CD4-positive, alpha-beta T cell treated with Interferon gamma for 1 hour (primary cell): ENCODE measurements around the gene NOTCH3.

ENCODE experiments used
- DNase-seq: peaks from one replicate; pipeline ENCODE4 v3.0.0-alpha.2; 2020

The NOTCH3 gene

GRCh38 chr19:15195371-15196334, 5.1 kb downstream of the NOTCH3 start:
- DNase-seq: no peak

DNA sequence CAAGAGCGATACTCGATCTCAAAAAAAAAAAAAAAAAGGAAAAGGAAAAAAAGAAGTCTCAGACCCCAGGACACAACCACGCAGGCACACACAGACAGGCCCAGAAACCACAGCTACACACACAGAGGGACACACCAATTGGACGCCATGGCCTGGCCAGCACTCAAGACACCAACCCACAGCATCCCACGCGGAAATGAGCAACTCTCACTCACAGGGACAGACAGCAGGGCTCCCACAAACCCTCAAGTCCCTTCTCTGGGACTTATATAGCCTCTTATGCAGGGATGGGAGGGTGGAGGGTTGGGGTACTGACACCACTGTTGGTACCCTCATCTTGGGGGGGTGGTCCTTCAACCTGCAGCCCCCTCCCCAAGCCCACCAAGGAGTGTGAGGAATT, 5.9 kb downstream of the NOTCH3 start:
- DNase-seq: no peak

DNA sequence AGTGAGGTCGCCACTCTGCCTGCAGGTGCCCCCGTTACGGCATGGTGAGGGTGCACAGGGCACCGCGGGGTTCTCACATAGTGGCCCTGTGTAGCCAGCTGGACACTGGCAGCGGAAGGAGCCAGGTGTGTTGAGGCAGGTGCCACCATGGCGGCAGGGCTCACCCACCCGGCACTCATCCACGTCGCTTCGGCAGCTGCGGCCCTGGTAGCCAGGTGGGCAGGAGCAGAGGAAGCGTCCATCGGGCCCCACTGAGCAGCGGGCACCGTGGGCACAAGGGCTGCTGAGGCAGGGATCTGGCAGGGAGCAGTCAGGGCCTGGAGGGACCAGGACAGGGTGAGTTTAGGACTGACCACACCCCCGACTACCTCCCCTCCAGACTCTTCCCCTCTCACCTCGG, 8.8 kb downstream of the NOTCH3 start:
- no peak for DNase-seq

GRCh38 chr19:15191514-15191913, 9.3 kb downstream of the NOTCH3 start:
- no peak for DNase-seq

DNA sequence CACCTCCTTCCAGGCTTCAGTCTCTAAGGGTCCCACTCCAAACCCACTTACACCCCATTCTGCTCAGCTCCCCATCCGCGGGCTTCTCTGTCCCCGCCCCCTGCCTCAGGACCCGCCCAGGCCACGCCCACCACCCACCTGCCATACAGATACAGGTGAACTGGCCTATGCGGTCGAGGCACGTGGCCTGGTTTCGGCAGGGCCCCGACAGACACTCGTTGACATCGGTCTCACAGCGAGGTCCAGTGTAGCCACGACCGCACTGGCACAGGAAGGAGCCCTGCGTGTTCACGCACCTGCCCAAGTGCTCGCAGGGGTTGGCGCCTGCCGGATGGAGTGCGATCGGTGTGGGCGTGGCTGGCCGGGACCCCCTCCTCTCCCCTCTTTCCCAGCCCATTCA, 11.9 kb downstream of the NOTCH3 start:
- DNase-seq: no peak

DNA sequence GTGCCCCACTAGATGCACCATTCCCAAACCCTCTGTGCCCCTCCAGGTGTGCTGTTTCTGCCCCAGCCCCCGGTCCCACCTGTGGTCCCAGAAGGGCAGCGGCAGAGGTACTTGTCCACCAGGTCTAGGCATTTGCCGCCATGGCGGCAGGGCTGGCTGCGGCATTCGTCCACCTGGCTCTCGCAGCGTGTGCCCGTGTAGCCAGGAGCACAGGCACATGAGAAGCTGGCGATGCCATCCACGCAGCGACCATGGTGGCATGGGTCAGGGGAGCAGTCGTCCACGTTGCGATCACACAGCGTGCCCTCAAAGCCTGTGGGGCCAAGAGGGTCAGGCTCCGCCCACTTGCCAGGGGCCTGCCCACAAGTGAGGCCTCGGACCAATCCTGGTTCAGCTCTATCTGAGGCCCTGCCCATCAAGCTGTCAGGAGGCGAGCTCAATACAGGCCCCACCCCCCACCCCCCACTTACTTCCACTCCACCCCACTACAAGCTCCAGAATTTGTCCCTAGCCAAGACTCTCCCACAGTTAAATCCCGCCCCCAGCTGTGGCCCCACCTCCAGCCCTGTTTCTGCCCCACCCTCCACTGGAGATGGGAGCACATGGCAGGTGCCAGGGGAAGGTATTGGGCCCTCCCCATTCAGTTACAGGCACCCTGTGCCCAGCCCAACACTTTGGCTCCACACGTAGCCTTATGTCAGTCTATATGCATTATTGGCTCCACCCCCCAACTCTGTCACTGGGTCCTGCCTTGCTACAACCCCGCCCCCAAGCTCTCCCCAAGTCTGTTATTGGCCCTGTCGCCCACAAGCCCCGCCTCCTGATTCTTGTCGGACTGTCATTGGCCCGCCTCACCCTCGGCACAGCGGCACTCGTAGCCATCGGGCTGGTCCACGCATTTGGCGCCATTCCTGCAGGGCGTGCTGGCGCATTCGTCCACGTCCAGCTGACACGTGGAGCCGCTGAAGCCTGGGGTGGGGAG, 13.5 kb downstream of the NOTCH3 start:
- no peak for DNase-seq

GRCh38 chr19:15185188-15185587, 15.6 kb downstream of the NOTCH3 start:
- no peak for DNase-seq

GRCh38 chr19:15184776-15185175, 16.0 kb downstream of the NOTCH3 start:
- DNase-seq: no peak

DNA sequence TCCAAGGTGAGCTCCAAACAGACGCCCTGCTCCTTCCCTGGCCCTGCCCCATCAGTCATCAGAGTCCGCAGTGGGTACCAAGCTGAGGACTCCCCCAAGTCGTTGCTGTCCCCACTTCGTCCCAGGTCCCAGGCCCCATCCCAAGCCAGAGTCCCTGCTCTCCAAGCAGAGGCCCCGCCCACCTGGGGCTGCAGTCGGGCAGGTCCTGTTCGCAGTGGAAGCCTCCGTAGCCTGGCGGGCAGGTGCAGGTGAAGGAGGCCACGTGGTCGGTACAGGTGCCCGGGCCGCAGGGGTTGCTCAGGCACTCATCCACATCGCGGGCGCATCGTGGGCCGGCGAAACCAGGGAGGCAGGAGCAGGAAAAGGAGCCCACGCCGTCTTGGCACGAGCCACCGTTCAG, 19.4 kb downstream of the NOTCH3 start:
- no peak for DNase-seq

- no peak for DNase-seq
Observed at GRCh38 chr19:15180451-15181390, 20.1 kb downstream of the NOTCH3 start.

DNA sequence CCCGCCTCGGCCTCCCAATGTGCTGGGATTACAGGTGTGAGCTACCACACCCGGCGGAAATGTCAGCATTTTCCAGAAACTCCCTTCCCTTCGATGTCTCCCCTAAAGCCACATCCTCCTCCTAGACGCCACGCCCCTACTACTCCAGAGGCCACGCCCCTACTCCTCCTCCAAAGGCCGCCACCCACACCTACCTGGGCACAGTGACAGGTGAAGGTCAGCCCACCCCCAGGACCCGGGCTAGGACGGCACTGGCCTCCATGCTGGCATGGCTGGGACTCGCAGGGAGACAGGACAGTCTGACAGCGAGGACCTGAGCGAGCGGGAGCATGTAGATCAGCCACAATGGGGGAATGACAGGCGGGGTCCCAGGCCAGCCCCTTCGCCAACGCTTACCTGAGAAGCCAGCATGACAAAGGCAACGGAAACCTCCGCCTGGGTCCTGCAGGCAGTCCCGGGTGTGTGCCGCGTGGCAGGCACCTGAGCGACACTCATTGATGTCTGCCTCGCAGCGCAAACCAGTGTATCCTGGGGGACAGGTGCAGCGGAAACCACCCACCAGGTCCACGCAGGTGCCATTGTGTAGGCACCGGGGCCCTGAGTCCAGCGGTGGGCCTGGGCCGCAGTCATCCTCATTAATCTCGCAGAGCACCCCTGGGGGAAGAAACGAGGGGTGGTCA, 22.0 kb downstream of the NOTCH3 start:
- DNase-seq: no peak

GRCh38 chr19:15177269-15178116, 23.3 kb downstream of the NOTCH3 start:
- DNase-seq: peak; percentile 83

DNA sequence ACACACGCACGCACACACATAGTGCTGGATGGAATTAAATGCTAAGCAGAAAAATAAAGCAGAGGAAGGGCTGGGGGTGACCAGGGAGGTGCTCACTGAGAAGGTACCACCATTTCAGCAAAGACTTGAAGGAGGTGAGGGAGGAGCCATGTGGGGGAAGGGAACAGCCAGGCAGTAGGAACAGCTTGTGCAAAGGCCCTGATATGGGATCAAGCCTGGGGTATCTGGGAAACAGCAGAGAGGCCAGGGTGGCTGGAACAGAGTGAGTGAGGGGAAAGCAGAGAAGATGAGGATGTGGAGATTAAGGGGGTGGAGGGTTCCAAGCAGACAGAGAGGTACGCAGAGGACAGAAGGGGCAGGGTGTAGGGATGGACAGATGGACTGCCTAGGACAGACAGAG, 25.2 kb downstream of the NOTCH3 start:
- DNase-seq: no peak

GRCh38 chr19:15173746-15174404, 26.9 kb downstream of the NOTCH3 start:
- no peak for DNase-seq

- DNase-seq: no peak
Observed at GRCh38 chr19:15170345-15170744, 30.4 kb downstream of the NOTCH3 start.

- DNase-seq: no peak
Observed at GRCh38 chr19:15169541-15170285, 31.1 kb downstream of the NOTCH3 start.

DNA sequence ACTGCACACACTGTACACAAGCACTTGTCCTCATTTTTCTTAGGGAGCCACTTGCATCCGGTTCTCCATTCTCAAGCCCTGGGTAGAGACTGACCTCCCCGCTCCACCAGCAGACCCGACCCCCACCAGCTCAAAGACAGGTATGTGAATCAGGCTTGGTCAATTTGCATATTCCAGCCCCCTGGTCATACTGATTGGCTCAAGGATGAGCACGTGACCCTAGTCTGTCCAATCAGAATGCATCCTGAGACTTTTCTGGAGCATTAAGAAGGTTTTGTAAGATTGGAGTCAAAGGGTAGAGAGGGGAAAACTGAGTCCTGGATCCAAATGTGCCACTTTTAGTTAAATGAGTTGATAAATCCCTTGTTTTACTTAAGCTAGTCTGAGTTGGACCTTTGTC, 34.1 kb downstream of the NOTCH3 start:
- DNase-seq: no peak

DNA sequence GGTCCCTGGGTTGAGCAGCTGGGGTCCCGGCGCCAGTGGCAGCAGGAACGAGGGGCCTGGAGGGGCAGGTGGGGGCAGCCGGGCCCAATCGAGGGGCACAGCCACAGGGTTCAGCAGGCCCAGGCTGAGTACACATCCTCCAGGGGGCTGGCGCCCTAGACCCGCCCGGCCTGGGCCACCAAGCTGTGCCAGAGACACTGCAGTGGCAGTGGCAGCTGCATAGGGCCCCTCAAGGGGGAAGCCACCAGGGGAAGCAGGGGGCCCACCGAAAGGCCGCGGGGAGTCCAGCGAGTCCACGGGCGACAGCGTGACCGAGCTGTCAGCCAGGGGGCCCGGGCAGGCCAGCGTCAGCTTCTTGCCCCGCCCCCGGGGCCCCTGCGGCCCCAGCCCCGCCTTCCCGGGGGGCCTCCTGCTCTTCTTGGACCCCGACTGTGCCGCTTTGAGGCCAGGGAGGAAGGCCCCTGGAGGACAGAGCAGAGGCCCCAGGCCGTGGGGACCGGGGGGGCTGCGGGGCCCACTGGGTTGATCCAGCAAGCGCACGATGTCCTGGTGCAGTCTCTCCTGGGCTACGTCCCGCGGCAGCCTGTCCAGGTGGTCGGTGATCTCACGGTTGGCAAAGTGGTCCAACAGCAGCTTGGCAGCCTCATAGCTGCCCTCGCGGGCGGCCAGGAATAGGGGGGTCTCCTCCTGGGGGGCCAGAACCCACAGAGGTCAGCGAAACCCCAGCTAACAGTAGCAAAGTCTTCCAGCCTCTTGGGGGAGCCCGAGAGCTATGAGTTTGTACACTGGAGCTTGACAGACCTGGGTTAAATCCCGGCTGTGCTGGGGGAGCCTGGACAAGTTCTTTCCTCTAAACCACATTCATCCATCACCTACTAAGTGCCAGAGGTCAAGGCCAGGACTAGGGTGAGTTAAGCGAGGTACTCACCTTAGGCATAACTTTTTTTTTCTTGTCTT, 39.5 kb downstream of the NOTCH3 start:
- DNase-seq: no peak
